ENCODE results near the gene PGAP6. TPM values are rescaled to one million over a fixed set of nuclear protein-coding genes. Genes with fewer than 3 reads are reported as not detected.

The PGAP6 gene
- total and polyA plus RNA-seq, 2 of the 13 experiments (the other 11 are each of a cell fraction or from before 2014, with no cell fraction given), result 52.7 to 136 TPM

DNA sequence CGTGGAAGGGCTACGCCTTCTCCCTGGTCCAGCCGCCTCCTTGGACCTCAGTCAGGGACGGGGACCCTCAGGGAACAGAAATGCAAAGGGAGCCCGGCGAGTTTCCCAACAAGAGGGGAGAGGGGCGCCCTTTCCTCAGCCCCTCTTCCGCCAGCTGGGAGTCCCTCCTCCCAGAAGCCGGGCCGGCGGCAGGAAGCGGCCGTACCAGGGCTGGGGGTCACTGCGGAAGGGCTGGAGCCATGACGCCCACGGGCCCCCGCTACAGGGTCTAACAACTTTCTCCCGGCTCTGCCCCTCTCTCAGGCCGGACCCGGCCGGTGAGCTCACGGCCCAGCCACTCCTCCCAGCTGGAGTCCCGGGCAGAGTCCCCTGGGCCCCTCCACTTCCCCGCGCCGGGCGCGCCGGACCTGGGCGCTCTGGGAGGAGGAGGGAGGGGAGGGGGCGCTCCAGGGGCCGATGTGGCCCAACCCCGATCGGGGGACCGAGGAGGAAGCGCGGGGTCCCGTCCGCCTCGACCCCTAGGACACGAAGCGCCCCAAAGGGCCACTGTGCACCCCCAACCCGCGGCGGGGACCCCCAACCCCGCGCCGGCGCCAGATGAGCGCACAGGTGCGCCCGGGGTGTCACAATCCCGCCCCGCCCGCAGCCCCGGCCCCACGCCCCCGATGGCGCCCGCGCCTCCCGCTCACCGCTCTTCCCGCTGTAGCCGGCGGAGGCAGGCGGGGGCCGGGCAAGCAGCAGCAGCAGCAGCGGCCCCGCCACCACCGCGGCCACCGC is 578 bp downstream of the PGAP6 start:
- BruUV-seq (replicated peaks), result no TSS peak
- no peak overlapping the region for H2AFZ ChIP-seq (ENCODE audit: low read length)
- intact Hi-C loops (cut with micrococcal nuclease; ENCODE audit: unreplicated experiment) (no loop called here), in situ Hi-C loops (cut with HindIII; ENCODE audit: extremely low pct_ligation_motif_present, low pct_unique_long_range_greater_than_20kb) (no loop called here)
- peaks cover 4 to 9% of the 10 kb centered on the region in 2 experiments; a peak in 2 of 5 replicates for H3K36me3 ChIP-seq (replicated peaks in 1 of 2; ENCODE audit: control insufficient read depth in 1 of 2, insufficient read depth in 2 of 2, low read length in 2 of 2)
- peak overlapping the region; percentile 85 to 94 (median 93) for H3K4me3 ChIP-seq (replicated peaks in 1 of 3; ENCODE audit: insufficient read depth in 1 of 3, low read depth in 2 of 3, low read length in 3 of 3)
- no CpG with 5 or more reads among the region's 73 CpGs for WGBS (ENCODE audit: low lambda C conversion rate)
- CTCF ChIA-PET (ENCODE audit: low intra/inter-chr PET ratio, low total read pairs), result no interaction called here
- H3K79me2 ChIP-seq (ENCODE audit: insufficient read depth, low read length), result peaks cover 16% of the 10 kb centered on the region
- H3K9ac ChIP-seq (ENCODE audit: insufficient read depth, low read depth, low read length), result peak overlapping the region; percentile 81
- H3K27ac ChIP-seq (ENCODE audit: extremely low read length, insufficient read depth, low read length), result peak overlapping the region; percentile 68
- H4K20me1 ChIP-seq (ENCODE audit: insufficient read depth, low read length), result no peaks in the 10 kb centered on the region
- ATAC-seq (peak; percentile 76), DNase-seq (ENCODE audit: low spot score) (no peak), FAIRE-seq (no peak)
- POLR2A ChIA-PET, result interaction anchor here (0.8 to 5.9 kb wide), 8 partner anchors 11 to 121 kb away, joined by 3 to 27 read pairs (median 4); partner anchors contain the start of genes AXIN1, DECR2 and MRPL28
- peaks cover 38% of the 10 kb centered on the region for H3K4me1 ChIP-seq (ENCODE audit: insufficient read depth, low read length)
- no peaks in the 10 kb centered on the region for H3K27me3 ChIP-seq (ENCODE audit: control insufficient read depth in 1 of 2, insufficient read depth in 2 of 2, low read length in 2 of 2)
- H3K4me2 ChIP-seq (ENCODE audit: low read depth, low read length), result peak overlapping the region; percentile 88
- H3K9me3 ChIP-seq (ENCODE audit: low read length), result no peaks in the 10 kb centered on the region
- no peak for TF ChIP-seq ZNF605 (CRISPR knock-in tag; IDR thresholded peaks at IDR 0.05)
- 0 out of 2 replicates have a peak, but pooled peaks have one; percentile 51 for TF ChIP-seq ZNF747 (CRISPR knock-in tag; IDR thresholded peaks at IDR 0.05; ENCODE audit: borderline replicate concordance)
- TF ChIP-seq ELF1 (CRISPR knock-in tag; IDR thresholded peaks at IDR 0.05), result no peak
- no peak for TF ChIP-seq NCOA2 (CRISPR knock-in tag; IDR thresholded peaks at IDR 0.05)
- TF ChIP-seq ATAD3A (CRISPR knock-in tag; IDR thresholded peaks at IDR 0.05), result no peak
- TF ChIP-seq, protein P1, sequence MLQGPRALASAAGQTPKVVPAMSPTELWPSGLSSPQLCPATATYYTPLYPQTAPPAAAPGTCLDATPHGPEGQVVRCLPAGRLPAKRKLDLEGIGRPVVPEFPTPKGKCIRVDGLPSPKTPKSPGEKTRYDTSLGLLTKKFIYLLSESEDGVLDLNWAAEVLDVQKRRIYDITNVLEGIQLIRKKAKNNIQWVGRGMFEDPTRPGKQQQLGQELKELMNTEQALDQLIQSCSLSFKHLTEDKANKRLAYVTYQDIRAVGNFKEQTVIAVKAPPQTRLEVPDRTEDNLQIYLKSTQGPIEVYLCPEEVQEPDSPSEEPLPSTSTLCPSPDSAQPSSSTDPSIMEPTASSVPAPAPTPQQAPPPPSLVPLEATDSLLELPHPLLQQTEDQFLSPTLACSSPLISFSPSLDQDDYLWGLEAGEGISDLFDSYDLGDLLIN (CRISPR knock-in tag; IDR thresholded peaks at IDR 0.05; ENCODE audit: borderline replicate concordance), result no peak
- no peak for TF ChIP-seq ZMYM4 (CRISPR knock-in tag; IDR thresholded peaks at IDR 0.05)
- TF ChIP-seq, protein P2, sequence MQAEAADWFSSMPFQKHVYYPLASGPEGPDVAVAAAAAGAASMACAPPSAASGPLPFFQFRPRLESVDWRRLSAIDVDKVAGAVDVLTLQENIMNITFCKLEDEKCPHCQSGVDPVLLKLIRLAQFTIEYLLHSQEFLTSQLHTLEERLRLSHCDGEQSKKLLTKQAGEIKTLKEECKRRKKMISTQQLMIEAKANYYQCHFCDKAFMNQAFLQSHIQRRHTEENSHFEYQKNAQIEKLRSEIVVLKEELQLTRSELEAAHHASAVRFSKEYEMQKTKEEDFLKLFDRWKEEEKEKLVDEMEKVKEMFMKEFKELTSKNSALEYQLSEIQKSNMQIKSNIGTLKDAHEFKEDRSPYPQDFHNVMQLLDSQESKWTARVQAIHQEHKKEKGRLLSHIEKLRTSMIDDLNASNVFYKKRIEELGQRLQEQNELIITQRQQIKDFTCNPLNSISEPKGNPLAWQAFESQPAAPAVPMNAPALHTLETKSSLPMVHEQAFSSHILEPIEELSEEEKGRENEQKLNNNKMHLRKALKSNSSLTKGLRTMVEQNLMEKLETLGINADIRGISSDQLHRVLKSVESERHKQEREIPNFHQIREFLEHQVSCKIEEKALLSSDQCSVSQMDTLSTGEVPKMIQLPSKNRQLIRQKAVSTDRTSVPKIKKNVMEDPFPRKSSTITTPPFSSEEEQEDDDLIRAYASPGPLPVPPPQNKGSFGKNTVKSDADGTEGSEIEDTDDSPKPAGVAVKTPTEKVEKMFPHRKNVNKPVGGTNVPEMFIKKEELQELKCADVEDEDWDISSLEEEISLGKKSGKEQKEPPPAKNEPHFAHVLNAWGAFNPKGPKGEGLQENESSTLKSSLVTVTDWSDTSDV (CRISPR knock-in tag; IDR thresholded peaks at IDR 0.05), result no peak
- TF ChIP-seq, protein P3, sequence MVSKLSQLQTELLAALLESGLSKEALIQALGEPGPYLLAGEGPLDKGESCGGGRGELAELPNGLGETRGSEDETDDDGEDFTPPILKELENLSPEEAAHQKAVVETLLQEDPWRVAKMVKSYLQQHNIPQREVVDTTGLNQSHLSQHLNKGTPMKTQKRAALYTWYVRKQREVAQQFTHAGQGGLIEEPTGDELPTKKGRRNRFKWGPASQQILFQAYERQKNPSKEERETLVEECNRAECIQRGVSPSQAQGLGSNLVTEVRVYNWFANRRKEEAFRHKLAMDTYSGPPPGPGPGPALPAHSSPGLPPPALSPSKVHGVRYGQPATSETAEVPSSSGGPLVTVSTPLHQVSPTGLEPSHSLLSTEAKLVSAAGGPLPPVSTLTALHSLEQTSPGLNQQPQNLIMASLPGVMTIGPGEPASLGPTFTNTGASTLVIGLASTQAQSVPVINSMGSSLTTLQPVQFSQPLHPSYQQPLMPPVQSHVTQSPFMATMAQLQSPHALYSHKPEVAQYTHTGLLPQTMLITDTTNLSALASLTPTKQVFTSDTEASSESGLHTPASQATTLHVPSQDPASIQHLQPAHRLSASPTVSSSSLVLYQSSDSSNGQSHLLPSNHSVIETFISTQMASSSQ (IDR thresholded peaks at IDR 0.05; ENCODE audit: low read depth), result no peak
- TF ChIP-seq, protein P3 (CRISPR knock-in tag; IDR thresholded peaks at IDR 0.05; ENCODE audit: borderline replicate concordance), result no peak
- TF ChIP-seq ZNF256 (CRISPR knock-in tag; conservative IDR thresholded peaks at IDR 0.05), result no peak
- TF ChIP-seq, protein P4, sequence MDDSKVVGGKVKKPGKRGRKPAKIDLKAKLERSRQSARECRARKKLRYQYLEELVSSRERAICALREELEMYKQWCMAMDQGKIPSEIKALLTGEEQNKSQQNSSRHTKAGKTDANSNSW (CRISPR knock-in tag; IDR thresholded peaks at IDR 0.05; ENCODE audit: borderline replicate concordance), result no peak
- TF ChIP-seq ZNF431 (CRISPR knock-in tag; IDR thresholded peaks at IDR 0.05; ENCODE audit: borderline replicate concordance, low read depth), result no peak
